Naive thymus-derived CD8-positive, alpha-beta T cell (primary cell): Measurements from ENCODE around the gene AP3D1. TPM values are rescaled to one million over a fixed set of nuclear protein-coding genes. Genes with fewer than 3 reads are reported as not detected.

Source experiments
- ATAC-seq, 2 donors: fragments of 150-1000 bp; cut with Tn5 transposase in 1 of 2; sonication (Bioruptor Pico), chemical (Tn5 transposase) in 1 of 2; 1 replicate in 1 of 2; 2 replicates in 1 of 2; pipeline ENCODE4 v1.10.0; 2021; ENCODE audit warnings: mild to moderate bottlenecking in 2 of 2, moderate library complexity in 2 of 2
- POLR2A ChIA-PET: fragments of 350-600 bp; sonication (Branson Sonifier 250); formaldehyde crosslinking; loops from one replicate; lab custom pipeline; 2021; ENCODE audit warnings: antibody characterized with exemption; lab: Charles Lee
- DNase-seq, 10 donors: peaks; one replicate each; pipeline versions ENCODE4 v3.0.0 to v3.0.0-alpha.2; 2020 to 2022
- H3K27ac Mint-ChIP-seq, 10 donors: one replicate each; pipeline ENCODE4 v1.8.0; 2020 to 2022; ENCODE audit warnings: mild to moderate bottlenecking in 10 of 10, mixed read lengths in 10 of 10, moderate library complexity in 4 of 10, inconsistent platforms in 1 of 10
- H3K27me3 Mint-ChIP-seq, 5 donors: one replicate each; pipeline ENCODE4 v1.8.0; 2021 to 2022; ENCODE audit warnings: mixed read lengths in 5 of 5
- H3K36me3 Mint-ChIP-seq, 3 donors: one replicate each; pipeline ENCODE4 v1.8.0; 2020 to 2022; ENCODE audit warnings: mixed read lengths in 3 of 3, mild to moderate bottlenecking in 2 of 3, inconsistent platforms in 1 of 3
- H3K4me1 Mint-ChIP-seq, 4 donors: one replicate each; pipeline ENCODE4 v1.8.0; 2021 to 2022; ENCODE audit warnings: mixed read lengths in 4 of 4
- H3K4me3 Mint-ChIP-seq, 10 donors: one replicate each; pipeline ENCODE4 v1.8.0; 2020 to 2022; ENCODE audit warnings: mild to moderate bottlenecking in 10 of 10, mixed read lengths in 10 of 10, moderate library complexity in 6 of 10, inconsistent platforms in 1 of 10
- H3K9me3 Mint-ChIP-seq, 9 donors: one replicate each; pipeline ENCODE4 v1.8.0; 2020 to 2022; ENCODE audit warnings: mixed read lengths in 9 of 9, mild to moderate bottlenecking in 3 of 9, inconsistent platforms in 1 of 9, moderate library complexity in 1 of 9
- polyA plus RNA-seq, 3 donors: library from polyadenylated mRNA; unstranded; fragments of 300-500 nt; fragmentation: Illumina TruSeq; gene quantifications; one replicate each; pipeline ENCODE4 v1.2.3, GENCODE V29; 2021
- total RNA-seq, 8 experiments: library from RNA in 2 of 8; stranded (reverse) in 2 of 8; gene quantifications; one replicate each; pipeline ENCODE4 v1.2.3 and lab custom pipeline; 2021 to 2026

The AP3D1 gene
- total and polyA plus RNA-seq, 5 experiments from 2014 or later: 12.8 to 83.2 (median 45.0) TPM

GRCh38 chr19:2166741-2167738 lies 15.7 kb upstream of the AP3D1 start:
- Mint-ChIP-seq H3K4me1 (peaks cover 16 to 64% (median 55%) of the 10 kb centered on the region in 4 donors), H3K4me3 (peak overlapping the region; percentile 22 to 85 (median 53)), H3K36me3 (no peaks in the 10 kb centered on the region), H3K27me3 (peaks cover 0 to 2% (median 0%) of the 10 kb centered on the region in 5 donors), H3K27ac (peak overlapping the region in 3 of 10 donors; percentile 22 to 35 (median 25)), H3K9me3 (no peaks in the 10 kb centered on the region)
- DNase-seq: no peak
- POLR2A ChIA-PET: no interaction called here
- ATAC-seq: no peak

- peak overlapping the region; percentile 60 to 92 (median 84) for H3K27ac Mint-ChIP-seq
- peak; percentile 56 to 57 for ATAC-seq
- peaks cover 0 to 2% (median 0%) of the 10 kb centered on the region in 5 donors for H3K27me3 Mint-ChIP-seq
- POLR2A ChIA-PET: interaction anchor here (0.6 to 1.2 kb wide), 6 partner anchors 13 to 1078 kb away, joined by 4 to 6 read pairs (median 4); partner anchors contain the start of gene AP3D1
- DNase-seq: no peak
- H3K36me3 Mint-ChIP-seq: no peaks in the 10 kb centered on the region
- H3K4me1 Mint-ChIP-seq: peaks cover 6 to 41% (median 35%) of the 10 kb centered on the region in 4 donors
- peak overlapping the region; percentile 84 to 95 (median 90) for H3K4me3 Mint-ChIP-seq
- H3K9me3 Mint-ChIP-seq: no peaks in the 10 kb centered on the region
These were observed 12.9 kb upstream of the AP3D1 start for GRCh38 chr19:2164020-2164998.

DNA sequence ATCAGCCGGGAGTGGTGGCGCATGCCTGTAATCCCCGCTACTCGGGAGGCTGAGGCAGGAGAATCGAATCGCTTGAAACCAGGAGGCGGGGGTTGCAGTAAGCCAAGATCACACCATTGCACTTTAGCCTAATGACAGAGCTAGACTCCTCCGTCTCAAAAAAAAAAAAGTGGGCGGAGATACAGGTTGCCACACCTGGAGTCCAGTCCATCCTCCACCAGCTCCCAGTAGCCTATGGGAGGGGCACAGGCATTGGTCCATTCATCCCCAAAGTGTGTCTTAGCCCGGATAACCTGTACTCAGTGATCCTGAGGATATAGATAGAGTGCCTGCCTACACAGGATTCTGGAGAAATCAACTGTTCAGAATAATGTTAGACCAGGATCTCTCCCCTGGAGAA lies 9.0 kb upstream of the AP3D1 start:
- Mint-ChIP-seq H3K4me3 (peak overlapping the region in 1 of 10 donors; percentile 41), H3K4me1 (peaks cover 3 to 7% (median 5%) of the 10 kb centered on the region in 4 donors), H3K27ac (peak overlapping the region in 4 of 10 donors; percentile 15 to 51 (median 29)), H3K27me3 (peaks cover 0 to 2% (median 0%) of the 10 kb centered on the region in 5 donors), H3K9me3 (no peaks in the 10 kb centered on the region), H3K36me3 (no peaks in the 10 kb centered on the region)
- no peak for DNase-seq
- ATAC-seq: no peak
- POLR2A ChIA-PET: no interaction called here

DNA sequence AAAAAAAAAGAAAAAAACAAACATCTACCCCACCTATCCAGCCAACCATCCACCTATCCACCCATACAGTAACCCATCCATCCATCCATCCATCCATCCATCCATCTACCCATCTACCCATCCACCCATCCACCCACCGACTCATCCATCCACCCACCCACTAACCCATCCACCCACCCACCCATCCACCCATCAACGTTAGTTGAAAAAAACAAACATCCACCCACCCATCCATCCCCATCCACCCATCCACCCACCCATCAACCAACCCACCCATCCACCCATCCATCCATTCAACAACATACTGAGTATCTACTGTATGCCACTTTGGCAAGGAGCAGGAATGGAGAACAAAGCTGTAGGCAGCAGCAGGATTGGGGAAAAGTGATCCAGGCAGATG lies 6.1 kb upstream of the AP3D1 start:
- no peak overlapping the region for H3K4me3 Mint-ChIP-seq

GRCh38 chr19:2154587-2155075 lies 3.3 kb upstream of the AP3D1 start:
- POLR2A ChIA-PET: interaction anchor here (0.6 to 1.4 kb wide), 5 partner anchors 58 to 275 kb away, joined by 3 to 6 read pairs (median 4); partner anchors contain the start of gene IZUMO4
- H3K9me3 Mint-ChIP-seq: no peaks in the 10 kb centered on the region
- peak overlapping the region in 2 of 10 donors; percentile 40 to 50 for H3K27ac Mint-ChIP-seq

More for the DNA sequence above, 6.1 kb upstream of the AP3D1 start:
- DNase-seq (no peak), ATAC-seq (no peak)
- peaks cover 0 to 5% (median 0%) of the 10 kb centered on the region in 4 donors for H3K4me1 Mint-ChIP-seq
- no peaks in the 10 kb centered on the region for H3K27me3 Mint-ChIP-seq
- no peaks in the 10 kb centered on the region for H3K9me3 Mint-ChIP-seq
- POLR2A ChIA-PET: interaction anchor here (0.6 to 0.7 kb wide), 4 partner anchors 89 to 227 kb away, joined by 3 to 4 read pairs (median 4); no protein-coding TSS in a partner anchor
- H3K36me3 Mint-ChIP-seq: no peaks in the 10 kb centered on the region
- no peak overlapping the region for H3K27ac Mint-ChIP-seq

DNA sequence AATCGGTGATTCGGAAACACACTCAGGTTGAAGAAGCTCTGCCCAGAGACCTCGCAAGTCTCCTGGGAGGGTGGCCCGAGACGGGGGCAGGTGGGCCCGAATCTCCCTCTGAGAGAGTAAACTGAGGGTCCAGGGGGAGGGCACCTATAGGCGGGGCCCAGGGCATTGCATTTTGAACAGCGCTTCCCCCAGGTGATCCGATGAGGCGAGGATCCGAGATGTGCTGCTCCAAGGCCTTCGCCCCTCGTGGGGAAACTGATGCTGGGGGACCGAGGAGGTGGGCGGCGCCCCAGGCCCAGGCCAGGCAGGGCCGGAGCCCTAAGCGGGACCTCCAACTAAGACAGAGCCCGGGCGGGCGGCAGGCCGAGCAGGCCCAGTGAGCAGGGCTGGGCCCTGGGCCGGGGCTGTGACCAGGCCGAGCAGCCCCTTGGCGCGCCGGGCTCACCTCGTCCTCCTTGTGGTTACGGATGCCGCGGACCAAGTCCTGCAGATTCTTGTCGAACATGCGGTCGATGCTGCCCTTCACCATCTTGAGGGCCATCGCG lies 500 bp downstream of the AP3D1 start:
- H3K9me3 Mint-ChIP-seq: no peaks in the 10 kb centered on the region
- H3K4me3 Mint-ChIP-seq: peak overlapping the region; percentile 64 to 89 (median 81)
- no peaks in the 10 kb centered on the region for H3K27me3 Mint-ChIP-seq
- peaks cover 11 to 48% (median 40%) of the 10 kb centered on the region in 4 donors for H3K4me1 Mint-ChIP-seq
- peak overlapping the region in 7 of 10 donors; percentile 58 to 90 (median 82) for H3K27ac Mint-ChIP-seq
- H3K36me3 Mint-ChIP-seq: peaks cover 0 to 5% (median 0%) of the 10 kb centered on the region in 3 donors
- ATAC-seq (peak in 1 of 2 donors; percentile 8), DNase-seq (peak in 5 of 10 donors; percentile 12 to 25 (median 22))
- POLR2A ChIA-PET: interaction anchor here (1.0 to 1.7 kb wide), 4 partner anchors 13 to 296 kb away, joined by 3 to 7 read pairs (median 4); partner anchors contain the start of genes DOT1L and MOB3A

More at GRCh38 chr19:2154587-2155075, 3.3 kb upstream of the AP3D1 start:
- no peaks in the 10 kb centered on the region for H3K36me3 Mint-ChIP-seq
- no peak for ATAC-seq
- DNase-seq: no peak
- H3K4me1 Mint-ChIP-seq: peaks cover 10 to 18% (median 16%) of the 10 kb centered on the region in 4 donors
- no peaks in the 10 kb centered on the region for H3K27me3 Mint-ChIP-seq
- H3K4me3 Mint-ChIP-seq: no peak overlapping the region

DNA sequence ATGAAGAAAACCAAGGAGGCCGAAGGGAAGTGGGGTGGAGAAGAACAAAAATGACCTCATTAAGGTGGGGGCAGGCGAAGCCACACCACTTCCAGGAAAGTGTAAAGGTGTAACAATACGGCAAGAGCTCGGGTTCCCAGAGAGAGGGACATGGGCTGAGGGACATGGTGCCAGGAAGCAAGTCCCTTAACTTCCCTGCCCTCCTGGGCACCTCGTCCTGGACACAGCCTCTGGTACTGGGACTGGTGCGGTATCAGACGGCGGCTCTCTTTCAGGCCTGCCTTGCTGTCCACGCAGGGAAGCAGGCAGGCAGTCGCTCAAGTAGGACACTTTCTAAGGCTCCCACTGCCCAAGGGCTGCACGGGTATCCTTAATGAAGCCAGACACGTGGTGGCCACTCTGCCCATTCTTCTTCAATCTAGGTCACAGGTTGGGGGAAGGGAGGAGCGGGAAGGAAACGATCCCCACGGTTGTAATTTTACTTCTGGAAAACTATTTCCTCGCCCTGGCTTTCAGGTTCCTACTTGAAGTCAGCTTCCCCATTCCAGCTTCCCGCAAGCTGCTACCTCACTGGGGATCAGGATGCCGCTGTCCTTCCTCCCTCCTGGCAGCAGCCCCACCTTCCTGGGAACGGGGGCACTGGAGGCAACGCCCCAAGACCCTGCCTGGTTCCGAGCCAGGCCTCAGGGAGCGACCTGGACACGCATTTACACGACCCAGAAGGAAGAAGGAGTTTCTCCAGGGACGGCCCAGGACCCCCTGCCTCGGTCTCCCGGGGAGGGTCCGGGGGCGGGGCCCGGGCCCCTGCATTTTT lies 1.2 kb downstream of the AP3D1 start:
- H3K9me3 Mint-ChIP-seq: no peaks in the 10 kb centered on the region
- peak overlapping the region; percentile 64 to 89 (median 81) for H3K4me3 Mint-ChIP-seq
- peaks cover 13 to 53% (median 47%) of the 10 kb centered on the region in 4 donors for H3K4me1 Mint-ChIP-seq
- peak overlapping the region; percentile 61 to 93 (median 86) for H3K27ac Mint-ChIP-seq
- no peaks in the 10 kb centered on the region for H3K27me3 Mint-ChIP-seq
- ATAC-seq: no peak
- no peak for DNase-seq
- H3K36me3 Mint-ChIP-seq: peaks cover 0 to 5% (median 0%) of the 10 kb centered on the region in 3 donors
- POLR2A ChIA-PET: interaction anchor here (0.6 to 1.1 kb wide), 2 partner anchors 65 to 296 kb away, joined by 3 to 6 read pairs; no protein-coding TSS in a partner anchor

DNA sequence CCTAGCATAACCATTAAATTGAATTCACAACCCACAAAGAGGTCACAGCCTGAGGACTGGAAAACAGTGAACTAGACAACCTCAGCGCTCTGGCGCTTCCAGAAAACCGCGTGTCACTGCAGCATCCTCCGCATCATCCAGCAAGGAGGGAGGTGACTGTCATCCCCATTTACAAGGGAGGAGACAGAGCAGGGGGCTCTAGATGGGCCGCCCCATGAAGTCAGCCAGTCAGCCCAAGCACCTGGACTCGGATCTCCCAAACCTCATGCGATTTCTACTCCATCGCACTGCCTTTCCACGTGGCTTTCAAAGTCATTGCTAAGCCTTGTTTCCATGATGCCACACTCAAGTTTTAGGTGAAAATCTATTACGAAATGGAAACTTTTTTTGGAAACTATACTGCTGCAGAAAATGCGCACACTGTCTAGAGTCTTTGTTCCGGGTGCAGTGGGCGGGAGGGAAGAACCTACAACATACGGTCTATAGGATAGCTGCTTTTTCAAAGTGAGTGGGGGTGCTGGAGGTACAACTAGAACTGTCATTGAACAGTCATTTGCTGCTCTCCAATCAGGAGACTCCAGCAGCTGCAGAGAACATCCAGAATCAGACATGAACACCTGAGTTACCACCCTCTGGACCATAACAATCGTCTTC lies 2.8 kb downstream of the AP3D1 start:
- Mint-ChIP-seq H3K36me3 (peaks cover 0 to 7% (median 0%) of the 10 kb centered on the region in 3 donors), H3K4me1 (peaks cover 15 to 64% (median 59%) of the 10 kb centered on the region in 4 donors), H3K27me3 (no peaks in the 10 kb centered on the region), H3K27ac (peak overlapping the region in 7 of 10 donors; percentile 34 to 84 (median 64)), H3K4me3 (peak overlapping the region in 7 of 10 donors; percentile 28 to 89 (median 64)), H3K9me3 (no peaks in the 10 kb centered on the region)
- POLR2A ChIA-PET: interaction anchor here (0.7 kb wide), 3 partner anchors 25 to 663 kb away, joined by 4 to 7 read pairs (median 4); no protein-coding TSS in a partner anchor
- ATAC-seq: no peak
- DNase-seq: no peak

- H3K4me3 Mint-ChIP-seq: peak overlapping the region; percentile 9 to 71 (median 62)
- H3K4me1 Mint-ChIP-seq: peaks cover 12 to 61% (median 54%) of the 10 kb centered on the region in 4 donors
- POLR2A ChIA-PET: interaction anchor here (0.7 kb wide), 1 partner anchor 10 kb away, joined by 7 read pairs; no protein-coding TSS in a partner anchor
These were observed 5.5 kb downstream of the AP3D1 start for GRCh38 chr19:2145831-2146241.

DNA sequence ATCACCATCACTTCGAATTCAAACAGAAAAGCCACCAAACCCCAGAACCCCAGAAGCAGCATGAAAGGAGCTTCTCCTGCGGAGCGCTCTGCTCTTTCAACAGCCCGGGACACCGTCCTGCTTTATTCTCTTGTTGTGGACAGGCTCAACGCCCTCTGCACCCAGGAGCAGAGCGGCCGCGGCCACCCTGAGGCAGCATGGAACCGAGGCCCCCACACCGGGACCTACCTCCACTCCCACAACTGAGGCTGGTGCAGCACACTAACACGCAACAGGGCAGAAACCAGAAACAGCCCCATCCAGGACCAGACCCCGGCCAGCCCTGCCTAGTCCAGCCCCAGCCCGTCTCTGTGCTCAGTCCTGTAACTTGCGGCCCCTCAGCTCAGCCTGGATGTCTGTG lies 7.2 kb downstream of the AP3D1 start:
- Mint-ChIP-seq H3K36me3 (peaks cover 0 to 16% (median 0%) of the 10 kb centered on the region in 3 donors), H3K27me3 (no peaks in the 10 kb centered on the region), H3K4me1 (peaks cover 9 to 57% (median 45%) of the 10 kb centered on the region in 4 donors), H3K9me3 (no peaks in the 10 kb centered on the region), H3K4me3 (no peak overlapping the region), H3K27ac (peak overlapping the region in 5 of 10 donors; percentile 41 to 80 (median 70))
- ATAC-seq: no peak
- POLR2A ChIA-PET: interaction anchor here (0.7 kb wide), 1 partner anchor 234 kb away, joined by 3 read pairs; no protein-coding TSS in a partner anchor
- no peak for DNase-seq

More at GRCh38 chr19:2145831-2146241, 5.5 kb downstream of the AP3D1 start:
- peak; percentile 70 to 89 for ATAC-seq
- peak overlapping the region in 9 of 10 donors; percentile 50 to 90 (median 80) for H3K27ac Mint-ChIP-seq
- H3K27me3 Mint-ChIP-seq: no peaks in the 10 kb centered on the region
- DNase-seq: peak in 6 of 10 donors; percentile 35 to 58 (median 44)
- no peaks in the 10 kb centered on the region for H3K9me3 Mint-ChIP-seq
- peaks cover 0 to 7% (median 0%) of the 10 kb centered on the region in 3 donors for H3K36me3 Mint-ChIP-seq
